ENCODE data around the gene MED29.
"Not testable (repeated sequence)": the region's sequence is repeated elsewhere in the genome, so short reads cannot be mapped to it uniquely, and the experiment has no call there.

Gene MED29

GRCh38 chr19:39370735-39371134 lies 20.4 kb upstream of the MED29 start:
- DNase-seq (ENCODE audit: low read depth in 2 of 2) = no peak

DNA sequence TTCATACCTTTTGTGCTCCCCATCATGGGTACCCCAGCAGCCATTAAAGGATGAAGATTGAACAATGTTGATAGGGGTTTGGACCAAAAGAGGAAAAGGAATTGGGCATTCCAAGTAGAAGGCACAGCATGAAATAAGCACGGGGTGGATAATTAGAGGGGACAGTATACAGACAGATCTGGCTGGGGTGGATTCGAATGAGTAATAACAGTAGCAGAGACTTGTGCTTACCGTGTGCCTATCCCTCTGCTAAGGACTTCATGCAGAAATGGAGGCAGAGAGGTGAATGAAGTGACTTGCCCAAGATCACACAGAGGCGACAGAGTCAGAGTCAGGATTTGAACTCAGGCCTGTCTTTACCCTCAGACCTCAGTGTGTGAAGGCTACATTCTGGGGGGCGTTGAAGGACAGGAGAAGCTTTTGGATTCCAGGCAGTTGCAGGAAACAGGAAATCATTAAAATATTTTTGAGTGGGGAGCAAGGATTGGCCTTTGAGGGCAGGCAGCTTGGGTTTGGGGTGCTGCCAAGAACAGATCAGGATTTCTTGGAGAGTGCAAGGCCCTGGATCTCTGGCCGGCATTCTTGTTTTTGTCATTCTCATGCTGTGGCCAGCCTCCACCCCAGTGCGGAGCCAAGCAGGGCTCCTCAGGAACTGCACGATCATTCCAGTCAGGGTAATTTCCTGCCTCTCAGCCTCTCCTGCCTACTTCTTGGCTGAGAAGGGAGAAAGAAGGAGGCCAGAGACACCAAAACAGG lies 19.0 kb upstream of the MED29 start:
- peak; percentile 92 to 93 for DNase-seq (ENCODE audit: low read depth in 2 of 2)

DNA sequence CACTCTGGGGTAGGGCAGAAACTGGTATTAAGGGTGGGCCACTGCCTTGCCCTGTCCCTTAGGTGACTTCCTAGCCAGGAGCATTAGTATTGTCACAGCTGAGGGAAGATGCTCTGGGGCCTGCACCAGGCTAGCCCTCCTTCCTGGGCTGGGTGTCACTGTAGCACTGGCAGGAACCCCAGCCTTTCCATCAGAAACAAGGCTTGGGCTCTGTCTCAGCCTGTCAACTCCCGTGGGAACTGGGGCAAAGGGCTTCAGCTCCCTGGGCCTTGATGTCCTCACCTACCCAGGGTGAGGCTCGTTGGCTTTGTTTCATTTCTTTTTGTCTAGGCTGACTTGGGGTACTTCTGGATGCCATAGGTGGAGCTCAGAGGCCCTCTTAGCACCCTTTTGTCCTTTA lies 18.2 kb upstream of the MED29 start:
- DNase-seq (ENCODE audit: low read depth in 2 of 2) = no peak

DNA sequence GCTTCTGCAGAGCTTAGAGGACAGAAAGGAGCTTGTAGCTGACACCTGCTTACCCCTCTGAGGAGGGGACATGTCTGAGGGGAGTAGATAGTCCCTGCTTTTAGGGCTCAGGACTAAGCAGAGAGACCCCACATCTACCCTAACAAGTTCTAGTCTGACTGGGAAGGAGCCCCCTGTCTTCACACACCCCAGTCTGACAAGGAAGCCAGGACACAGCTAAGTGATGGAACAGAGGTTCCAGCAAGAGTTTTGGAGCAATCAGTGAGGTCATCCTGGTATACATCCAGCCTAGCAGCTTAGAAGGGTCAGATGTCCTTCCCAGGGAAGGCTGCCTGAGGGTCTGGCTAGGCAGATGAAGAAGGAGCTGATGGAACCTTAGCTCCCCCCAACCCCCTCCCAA lies 15.2 kb upstream of the MED29 start:
- DNase-seq (ENCODE audit: low read depth in 2 of 2) = no peak

DNA sequence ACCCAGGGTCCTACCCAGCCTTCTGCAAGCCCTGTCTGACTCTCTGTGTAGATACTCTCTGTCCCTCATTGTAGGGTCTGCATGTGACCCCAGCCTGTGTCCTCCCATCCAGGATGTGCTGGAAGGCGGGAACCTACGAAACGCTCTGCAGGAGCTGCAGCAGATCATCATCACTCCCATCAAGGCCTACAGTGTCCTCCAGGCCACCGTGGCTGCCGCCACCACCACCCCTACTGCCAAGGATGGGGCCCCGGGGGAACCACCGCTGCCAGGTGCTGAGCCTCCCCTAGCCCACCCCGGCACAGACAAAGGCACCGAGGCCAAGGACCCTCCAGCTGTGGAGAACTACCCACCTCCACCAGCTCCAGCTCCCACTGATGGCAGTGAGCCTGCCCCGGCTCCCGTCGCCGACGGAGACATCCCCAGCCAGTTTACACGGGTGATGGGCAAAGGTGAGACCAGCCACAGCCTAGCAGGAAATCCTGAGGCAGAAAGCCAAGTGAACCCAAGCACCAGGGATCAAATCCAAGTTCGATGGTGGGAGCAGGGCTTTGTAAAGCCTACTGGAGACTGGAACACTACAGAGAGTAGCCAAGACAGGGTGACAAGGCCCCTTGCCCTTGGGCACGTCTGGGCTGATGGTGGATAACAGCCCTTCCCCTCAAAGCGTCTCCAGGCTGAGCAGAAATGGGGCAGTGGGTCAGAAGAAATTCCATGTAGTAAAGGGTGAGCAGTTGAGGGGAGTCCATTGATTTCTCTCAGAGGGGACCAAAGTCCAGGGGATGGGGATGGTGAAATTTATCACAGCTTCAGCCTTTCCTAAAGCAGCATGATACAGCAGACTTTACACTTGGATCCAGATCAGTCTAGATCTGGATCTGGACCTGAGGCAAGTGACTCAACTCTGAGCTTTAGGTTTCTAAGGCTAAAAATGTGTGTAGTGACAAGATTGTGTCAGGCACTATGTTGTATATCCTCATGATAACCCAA lies 13.5 kb upstream of the MED29 start:
- DNase-seq (ENCODE audit: low read depth in 2 of 2) = no peak

GRCh38 chr19:39379366-39379765 lies 11.8 kb upstream of the MED29 start:
- not testable (repeated sequence) for DNase-seq (ENCODE audit: low read depth in 2 of 2)

DNA sequence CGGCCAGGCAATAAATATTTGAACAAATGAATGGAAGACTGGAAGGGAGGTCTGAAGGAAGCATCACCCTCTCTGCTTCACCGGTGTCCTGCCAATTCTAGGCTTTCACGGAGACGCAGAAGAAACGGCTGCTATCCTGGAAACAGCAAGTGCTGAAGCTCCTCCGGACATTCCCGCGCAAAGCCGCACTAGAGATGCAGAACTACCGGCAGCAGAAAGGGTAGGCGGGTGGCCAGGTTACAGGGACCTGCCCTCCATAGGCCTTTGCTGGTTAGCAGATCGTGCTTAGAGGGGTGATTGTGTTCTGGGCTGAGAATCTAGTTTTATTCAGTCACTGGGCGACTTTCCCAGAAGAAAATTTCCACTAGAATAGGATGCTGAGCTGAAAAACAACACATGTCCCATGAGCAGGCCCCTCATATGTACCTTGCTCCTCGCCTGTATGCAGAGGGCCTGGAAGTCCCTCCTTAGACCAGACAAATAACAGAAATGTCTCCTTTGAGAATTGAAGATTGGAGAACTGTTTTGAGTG lies 11.2 kb upstream of the MED29 start:
- no peak for DNase-seq (ENCODE audit: low read depth in 2 of 2)

GRCh38 chr19:39380521-39381502 lies 10.4 kb upstream of the MED29 start:
- DNase-seq (ENCODE audit: low read depth in 2 of 2) = no peak

DNA sequence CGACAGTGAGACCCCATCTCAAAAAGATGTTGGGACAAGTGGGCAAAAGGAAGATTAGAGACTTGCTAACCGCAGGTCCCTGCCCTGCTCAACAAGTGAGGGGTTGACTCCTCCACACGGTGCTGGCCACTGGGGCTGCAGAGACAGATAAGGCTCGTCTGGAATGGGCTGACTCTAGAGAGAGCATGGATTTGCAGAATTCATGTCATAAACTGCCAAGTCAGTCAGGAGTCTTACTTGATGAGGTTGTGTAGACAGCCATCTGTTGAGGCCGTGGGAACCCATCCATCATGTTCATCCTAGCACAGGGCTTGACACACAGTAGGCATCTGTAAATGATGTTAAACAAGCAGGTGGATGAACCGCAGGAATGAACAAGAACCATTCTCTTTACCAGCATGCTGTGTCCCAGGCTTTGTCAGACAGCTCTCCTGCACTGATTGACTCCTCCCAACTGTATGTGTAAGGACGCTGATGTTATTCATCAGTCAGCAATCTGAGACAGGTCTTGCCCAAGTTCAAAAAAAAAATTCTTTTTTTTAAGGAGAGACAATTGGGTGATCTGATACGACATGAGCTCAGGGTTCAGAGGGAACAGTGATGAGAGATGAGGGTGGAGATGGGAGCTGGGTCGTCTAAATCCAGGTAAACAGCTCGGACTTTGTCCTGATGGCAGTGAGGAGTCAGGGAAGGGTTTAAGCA lies 9.1 kb upstream of the MED29 start:
- DNase-seq (ENCODE audit: low read depth in 2 of 2) = no peak

GRCh38 chr19:39382991-39383828 lies 8.0 kb upstream of the MED29 start:
- no peak for DNase-seq (ENCODE audit: low read depth in 2 of 2)

DNA sequence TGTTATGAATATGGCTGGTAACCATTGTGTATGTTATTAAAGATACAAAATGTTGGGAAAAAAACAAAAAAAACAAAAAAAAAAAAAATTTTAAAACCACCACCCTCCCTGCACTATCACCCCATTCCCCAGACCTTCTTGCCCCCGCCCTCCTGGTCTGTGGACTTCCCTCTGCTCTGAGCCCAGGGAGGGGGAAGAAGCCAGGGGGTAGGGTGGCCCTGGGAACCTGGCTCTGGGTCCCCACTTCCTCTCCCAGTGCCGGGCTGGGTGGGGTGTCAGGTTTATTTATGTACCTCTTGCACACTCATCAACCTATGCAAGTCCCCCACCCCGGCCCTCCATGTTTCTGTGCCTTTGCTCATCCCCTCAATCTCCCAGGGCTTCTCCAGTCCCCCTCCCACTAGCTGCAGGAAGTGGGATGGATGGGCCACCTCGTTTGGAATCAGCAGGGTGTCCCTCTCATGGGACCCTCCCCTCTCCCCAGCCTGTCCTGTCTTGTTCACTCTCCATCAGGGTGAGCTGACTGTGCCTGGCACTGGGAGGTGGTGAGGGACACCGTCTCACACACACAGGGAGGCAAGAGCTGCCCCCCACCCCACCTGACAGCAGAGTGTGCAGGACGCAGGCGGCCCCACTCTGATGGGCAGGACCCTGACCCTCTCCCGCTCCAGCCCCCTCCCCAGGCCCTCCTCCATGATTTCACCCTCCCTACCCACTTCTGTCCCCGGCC lies 6.2 kb upstream of the MED29 start:
- no peak for DNase-seq (ENCODE audit: low read depth in 2 of 2)

- DNase-seq (ENCODE audit: low read depth in 2 of 2) = no peak
These were observed 5.4 kb upstream of the MED29 start for GRCh38 chr19:39385629-39386411.

- DNase-seq (ENCODE audit: low read depth in 2 of 2) = no peak
These were observed 4.6 kb upstream of the MED29 start for GRCh38 chr19:39386557-39386956.

- DNase-seq (ENCODE audit: low read depth in 2 of 2) = no peak
These were observed 2.5 kb upstream of the MED29 start for GRCh38 chr19:39388657-39389056.

- no peak for DNase-seq (ENCODE audit: low read depth in 2 of 2)
These were observed 1.4 kb upstream of the MED29 start for GRCh38 chr19:39389631-39390414.

DNA sequence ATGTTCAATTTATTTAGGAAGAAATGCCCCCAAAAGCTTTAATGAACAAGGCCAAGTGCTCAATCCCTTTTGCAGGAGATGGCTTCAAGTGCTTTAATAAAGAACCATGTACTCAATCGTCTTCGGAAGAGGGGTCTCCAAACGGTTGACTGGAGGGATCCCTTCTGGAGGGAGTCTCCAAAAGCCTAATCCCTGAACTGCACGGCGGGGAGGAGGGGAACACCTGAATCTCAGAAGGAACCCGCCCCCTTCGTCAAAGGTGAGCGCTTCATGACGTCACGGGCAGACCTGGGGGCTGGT lies 777 bp upstream of the MED29 start:
- no peak for DNase-seq (ENCODE audit: low read depth in 2 of 2)

DNA sequence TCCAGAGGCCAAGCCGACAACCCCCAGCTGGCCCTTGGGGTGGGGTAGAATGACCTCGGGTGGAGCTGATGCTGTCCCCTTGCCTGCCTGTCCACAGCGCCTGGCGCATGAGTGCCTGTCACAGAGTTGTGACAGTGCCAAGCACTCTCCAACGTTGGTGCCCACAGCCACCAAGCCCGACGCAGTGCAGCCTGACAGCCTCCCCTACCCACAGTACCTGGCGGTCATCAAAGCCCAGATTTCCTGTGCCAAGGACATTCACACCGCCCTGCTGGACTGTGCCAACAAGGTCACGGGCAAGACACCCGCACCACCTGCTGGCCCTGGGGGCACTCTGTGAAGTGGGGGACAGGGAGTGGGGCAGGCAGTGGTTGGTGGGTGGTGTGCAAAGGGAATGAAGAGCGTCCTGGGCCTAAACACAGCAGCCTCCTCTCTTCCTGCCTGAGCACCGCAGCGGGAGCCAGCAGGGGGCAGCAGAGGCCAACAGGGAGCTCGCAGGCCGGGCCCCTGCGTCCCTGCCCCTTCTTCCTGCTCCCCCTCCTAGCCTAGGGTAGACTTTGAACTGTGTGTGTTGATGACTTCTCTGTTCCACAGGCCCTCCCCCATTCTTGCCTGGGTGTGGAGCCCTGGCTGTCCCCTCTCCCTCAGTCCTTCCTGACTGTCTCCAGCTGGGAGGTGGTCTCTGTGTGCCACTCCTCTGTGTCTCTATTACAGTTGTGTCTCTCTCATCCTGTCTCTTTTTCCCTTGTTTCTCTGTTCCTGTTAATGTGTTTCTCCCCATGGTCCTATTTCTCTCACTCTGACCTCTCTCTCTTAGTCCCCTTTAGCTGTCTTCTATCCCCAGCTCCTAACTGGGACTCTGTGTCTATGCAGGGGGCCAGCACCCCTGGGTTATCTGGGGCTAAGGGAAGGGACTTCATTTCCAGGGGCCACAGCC lies 6.5 kb downstream of the MED29 start:
- DNase-seq (ENCODE audit: low read depth in 2 of 2) = no peak
